Stimulated activated naive CD8-positive, alpha-beta T cell treated with anti-CD3 and anti-CD28 coated beads, Interleukin-15, Interleukin-2, amounts not matched to agents 100 ng/mL and 50 ng/mL, for 24 hours (primary cell): ENCODE results near the gene SPIRE1.

Experiments used
- H3K27ac Mint-ChIP-seq: one replicate; pipeline ENCODE4 v1.8.0; 2021; ENCODE audit warnings: mild to moderate bottlenecking, mixed read lengths
- H3K27me3 Mint-ChIP-seq: one replicate; pipeline ENCODE4 v1.8.0; 2021; ENCODE audit warnings: mixed read lengths
- H3K36me3 Mint-ChIP-seq: one replicate; pipeline ENCODE4 v1.8.0; 2021; ENCODE audit warnings: low read depth, mixed read lengths
- H3K4me1 Mint-ChIP-seq: one replicate; pipeline ENCODE4 v1.8.0; 2021; ENCODE audit warnings: low read depth, mixed read lengths
- H3K4me3 Mint-ChIP-seq: one replicate; pipeline ENCODE4 v1.8.0; 2021; ENCODE audit warnings: mild to moderate bottlenecking, mixed read lengths
- H3K9me3 Mint-ChIP-seq: one replicate; pipeline ENCODE4 v1.8.0; 2021; ENCODE audit warnings: mixed read lengths

Gene SPIRE1

GRCh38 chr18:12478269-12479047 lies 179.4 kb downstream of the SPIRE1 start:
- H3K4me3 Mint-ChIP-seq: no peak overlapping the region
- H3K9me3 Mint-ChIP-seq: no peaks in the 10 kb centered on the region
- no peaks in the 10 kb centered on the region for H3K36me3 Mint-ChIP-seq

GRCh38 chr18:12477606-12478005 lies 180.3 kb downstream of the SPIRE1 start:
- H3K4me3 Mint-ChIP-seq: no peak overlapping the region
- H3K4me1 Mint-ChIP-seq: no peaks in the 10 kb centered on the region
- no peak overlapping the region for H3K27ac Mint-ChIP-seq
- H3K36me3 Mint-ChIP-seq: no peaks in the 10 kb centered on the region
- H3K9me3 Mint-ChIP-seq: no peaks in the 10 kb centered on the region
- no peaks in the 10 kb centered on the region for H3K27me3 Mint-ChIP-seq

More at GRCh38 chr18:12478269-12479047, 179.4 kb downstream of the SPIRE1 start:
- Mint-ChIP-seq H3K4me1 (no peaks in the 10 kb centered on the region), H3K27me3 (no peaks in the 10 kb centered on the region), H3K27ac (no peak overlapping the region)

GRCh38 chr18:12476955-12477354 lies 181.0 kb downstream of the SPIRE1 start:
- H3K9me3 Mint-ChIP-seq: no peaks in the 10 kb centered on the region
- H3K4me1 Mint-ChIP-seq: no peaks in the 10 kb centered on the region
- H3K27ac Mint-ChIP-seq: no peak overlapping the region
- H3K36me3 Mint-ChIP-seq: no peaks in the 10 kb centered on the region
- H3K27me3 Mint-ChIP-seq: no peaks in the 10 kb centered on the region
- no peak overlapping the region for H3K4me3 Mint-ChIP-seq

GRCh38 chr18:12474876-12475275 lies 183.0 kb downstream of the SPIRE1 start:
- Mint-ChIP-seq H3K36me3 (no peaks in the 10 kb centered on the region), H3K27me3 (no peaks in the 10 kb centered on the region), H3K9me3 (no peaks in the 10 kb centered on the region), H3K27ac (no peak overlapping the region), H3K4me1 (no peaks in the 10 kb centered on the region), H3K4me3 (no peak overlapping the region)

- no peak overlapping the region for H3K4me3 Mint-ChIP-seq
- H3K4me1 Mint-ChIP-seq: no peaks in the 10 kb centered on the region
- no peak overlapping the region for H3K27ac Mint-ChIP-seq
Observed at GRCh38 chr18:12474146-12474545, 183.8 kb downstream of the SPIRE1 start.

GRCh38 chr18:12470382-12471075 lies 187.4 kb downstream of the SPIRE1 start:
- Mint-ChIP-seq H3K4me1 (no peaks in the 10 kb centered on the region), H3K27ac (no peak overlapping the region), H3K4me3 (no peak overlapping the region), H3K27me3 (no peaks in the 10 kb centered on the region), H3K9me3 (no peaks in the 10 kb centered on the region), H3K36me3 (no peaks in the 10 kb centered on the region)

More at GRCh38 chr18:12474146-12474545, 183.8 kb downstream of the SPIRE1 start:
- Mint-ChIP-seq H3K9me3 (no peaks in the 10 kb centered on the region), H3K27me3 (no peaks in the 10 kb centered on the region), H3K36me3 (no peaks in the 10 kb centered on the region)

GRCh38 chr18:12468445-12468844 lies 189.5 kb downstream of the SPIRE1 start:
- Mint-ChIP-seq H3K27ac (no peak overlapping the region), H3K27me3 (no peaks in the 10 kb centered on the region), H3K36me3 (no peaks in the 10 kb centered on the region)

GRCh38 chr18:12464731-12465130 lies 193.2 kb downstream of the SPIRE1 start:
- H3K4me3 Mint-ChIP-seq: no peak overlapping the region
- H3K27ac Mint-ChIP-seq: no peak overlapping the region
- no peaks in the 10 kb centered on the region for H3K36me3 Mint-ChIP-seq
- no peaks in the 10 kb centered on the region for H3K4me1 Mint-ChIP-seq
- H3K27me3 Mint-ChIP-seq: no peaks in the 10 kb centered on the region
- no peaks in the 10 kb centered on the region for H3K9me3 Mint-ChIP-seq

More at GRCh38 chr18:12468445-12468844, 189.5 kb downstream of the SPIRE1 start:
- no peak overlapping the region for H3K4me3 Mint-ChIP-seq
- H3K9me3 Mint-ChIP-seq: no peaks in the 10 kb centered on the region
- H3K4me1 Mint-ChIP-seq: no peaks in the 10 kb centered on the region

- no peak overlapping the region for H3K27ac Mint-ChIP-seq
- H3K4me3 Mint-ChIP-seq: no peak overlapping the region
- H3K9me3 Mint-ChIP-seq: no peaks in the 10 kb centered on the region
- H3K27me3 Mint-ChIP-seq: no peaks in the 10 kb centered on the region
- no peaks in the 10 kb centered on the region for H3K4me1 Mint-ChIP-seq
- H3K36me3 Mint-ChIP-seq: no peaks in the 10 kb centered on the region
Observed at GRCh38 chr18:12463191-12463590, 194.7 kb downstream of the SPIRE1 start.

- no peaks in the 10 kb centered on the region for H3K27me3 Mint-ChIP-seq
- H3K36me3 Mint-ChIP-seq: no peaks in the 10 kb centered on the region
- no peak overlapping the region for H3K4me3 Mint-ChIP-seq
- no peak overlapping the region for H3K27ac Mint-ChIP-seq
- H3K9me3 Mint-ChIP-seq: no peaks in the 10 kb centered on the region
- no peaks in the 10 kb centered on the region for H3K4me1 Mint-ChIP-seq
Observed at GRCh38 chr18:12462242-12462641, 195.7 kb downstream of the SPIRE1 start.

- Mint-ChIP-seq H3K4me3 (no peak overlapping the region), H3K36me3 (no peaks in the 10 kb centered on the region)
Observed at GRCh38 chr18:12461326-12461725, 196.6 kb downstream of the SPIRE1 start.

GRCh38 chr18:12460874-12461273 lies 197.0 kb downstream of the SPIRE1 start:
- no peak overlapping the region for H3K27ac Mint-ChIP-seq
- H3K4me1 Mint-ChIP-seq: no peaks in the 10 kb centered on the region
- H3K9me3 Mint-ChIP-seq: no peaks in the 10 kb centered on the region
- no peaks in the 10 kb centered on the region for H3K27me3 Mint-ChIP-seq
- no peak overlapping the region for H3K4me3 Mint-ChIP-seq
- no peaks in the 10 kb centered on the region for H3K36me3 Mint-ChIP-seq

More at GRCh38 chr18:12461326-12461725, 196.6 kb downstream of the SPIRE1 start:
- Mint-ChIP-seq H3K9me3 (no peaks in the 10 kb centered on the region), H3K4me1 (no peaks in the 10 kb centered on the region), H3K27me3 (no peaks in the 10 kb centered on the region), H3K27ac (no peak overlapping the region)

- Mint-ChIP-seq H3K4me1 (no peaks in the 10 kb centered on the region), H3K27me3 (no peaks in the 10 kb centered on the region), H3K36me3 (no peaks in the 10 kb centered on the region), H3K4me3 (no peak overlapping the region), H3K27ac (no peak overlapping the region), H3K9me3 (no peaks in the 10 kb centered on the region)
Observed at GRCh38 chr18:12458771-12459170, 199.1 kb downstream of the SPIRE1 start.

- Mint-ChIP-seq H3K36me3 (no peaks in the 10 kb centered on the region), H3K9me3 (no peaks in the 10 kb centered on the region), H3K27me3 (no peaks in the 10 kb centered on the region), H3K27ac (no peak overlapping the region), H3K4me3 (no peak overlapping the region), H3K4me1 (no peaks in the 10 kb centered on the region)
Observed at GRCh38 chr18:12456441-12456840, 201.5 kb downstream of the SPIRE1 start.

GRCh38 chr18:12455496-12455895 lies 202.4 kb downstream of the SPIRE1 start:
- Mint-ChIP-seq H3K9me3 (no peaks in the 10 kb centered on the region), H3K4me1 (no peaks in the 10 kb centered on the region), H3K27me3 (no peaks in the 10 kb centered on the region), H3K36me3 (no peaks in the 10 kb centered on the region), H3K4me3 (no peak overlapping the region), H3K27ac (no peak overlapping the region)
